Epithelial cell of esophagus (primary cell): ENCODE measurements around the gene HSPG2.

Source experiments
- DNase-seq: peaks from one replicate; pipeline ENCODE4 v3.0.0; 2010; ENCODE audit warnings: low read depth
- H3K4me3 ChIP-seq: 2 replicates; pipeline ENCODE4 v1.5.1; 2011; ENCODE audit warnings: mild to moderate bottlenecking, low read length, control low read depth
- CTCF ChIP-seq: IDR thresholded peaks from 2 replicates; pipeline ENCODE4 v1.5.1; 2011; ENCODE audit warnings: low read depth, mild to moderate bottlenecking, low read length, control low read depth, inconsistent platforms; ENCODE audit not compliant: insufficient read depth; ENCODE audit errors: missing control alignments

Gene HSPG2

GRCh38 chr1:21825393-21825792, 111.7 kb downstream of the HSPG2 start:
- TF ChIP-seq CTCF, result no peak
- H3K4me3 ChIP-seq, result no peak overlapping the region
- no peak for DNase-seq

- no peak for TF ChIP-seq CTCF
- H3K4me3 ChIP-seq, result no peak overlapping the region
- DNase-seq, result no peak
Observed at GRCh38 chr1:21824926-21825325, 112.2 kb downstream of the HSPG2 start.

- H3K4me3 ChIP-seq, result no peak overlapping the region
- no peak for TF ChIP-seq CTCF
- DNase-seq, result no peak
Observed at GRCh38 chr1:21823980-21824702, 113.0 kb downstream of the HSPG2 start.

- DNase-seq, result no peak
Observed at GRCh38 chr1:21823206-21823979, 113.7 kb downstream of the HSPG2 start.

GRCh38 chr1:21822349-21822748, 114.8 kb downstream of the HSPG2 start:
- no peak for DNase-seq
- no peak overlapping the region for H3K4me3 ChIP-seq
- TF ChIP-seq CTCF, result no peak

More at GRCh38 chr1:21823206-21823979, 113.7 kb downstream of the HSPG2 start:
- TF ChIP-seq CTCF, result no peak
- no peak overlapping the region for H3K4me3 ChIP-seq

GRCh38 chr1:21821385-21822019, 115.6 kb downstream of the HSPG2 start:
- TF ChIP-seq CTCF, result no peak
- no peak overlapping the region for H3K4me3 ChIP-seq
- DNase-seq, result no peak
